CD4-positive, alpha-beta T cell treated with Interleukin-12 subunit alpha and Interleukin-12 subunit beta, for 1 hour (primary cell): ENCODE results near the gene CTNND2.

Experiments used
- DNase-seq: peaks from one replicate; pipeline ENCODE4 v3.0.0-alpha.2; 2020

The CTNND2 gene

GRCh38 chr5:11579351-11579750 lies 324.9 kb downstream of the CTNND2 start:
- DNase-seq, result no peak

GRCh38 chr5:11574787-11575186 lies 329.5 kb downstream of the CTNND2 start:
- DNase-seq, result no peak

- no peak for DNase-seq
These were observed 330.9 kb downstream of the CTNND2 start for GRCh38 chr5:11573140-11573992.

- DNase-seq, result no peak
These were observed 339.5 kb downstream of the CTNND2 start for GRCh38 chr5:11564706-11565105.

- DNase-seq, result no peak
These were observed 340.4 kb downstream of the CTNND2 start for GRCh38 chr5:11563822-11564221.

GRCh38 chr5:11560915-11561697 lies 343.1 kb downstream of the CTNND2 start:
- no peak for DNase-seq

- no peak for DNase-seq
These were observed 347.2 kb downstream of the CTNND2 start for GRCh38 chr5:11557063-11557462.

GRCh38 chr5:11555171-11555570 lies 349.1 kb downstream of the CTNND2 start:
- no peak for DNase-seq

GRCh38 chr5:11547730-11548129 lies 356.5 kb downstream of the CTNND2 start:
- no peak for DNase-seq

- no peak for DNase-seq
These were observed 357.1 kb downstream of the CTNND2 start for GRCh38 chr5:11547140-11547539.

GRCh38 chr5:11540112-11540511 lies 364.1 kb downstream of the CTNND2 start:
- no peak for DNase-seq

- DNase-seq, result no peak
These were observed 372.3 kb downstream of the CTNND2 start for GRCh38 chr5:11531811-11532555.

GRCh38 chr5:11528720-11529119 lies 375.5 kb downstream of the CTNND2 start:
- DNase-seq, result no peak

- no peak for DNase-seq
These were observed 376.4 kb downstream of the CTNND2 start for GRCh38 chr5:11527652-11528349.

GRCh38 chr5:11525020-11525419 lies 379.2 kb downstream of the CTNND2 start:
- no peak for DNase-seq

- no peak for DNase-seq
These were observed 380.1 kb downstream of the CTNND2 start for GRCh38 chr5:11524188-11524587.

GRCh38 chr5:11522796-11523195 lies 381.4 kb downstream of the CTNND2 start:
- DNase-seq, result no peak

GRCh38 chr5:11520241-11520930 lies 383.9 kb downstream of the CTNND2 start:
- no peak for DNase-seq

- DNase-seq, result no peak
These were observed 385.0 kb downstream of the CTNND2 start for GRCh38 chr5:11519236-11519635.

- no peak for DNase-seq
These were observed 385.6 kb downstream of the CTNND2 start for GRCh38 chr5:11518676-11519075.

GRCh38 chr5:11514705-11515432 lies 389.4 kb downstream of the CTNND2 start:
- DNase-seq, result no peak
